ENCODE data around the gene SLC25A18. TPM values are rescaled to one million over a fixed set of nuclear protein-coding genes. Genes with fewer than 3 reads are reported as not detected.

SLC25A18 gene
- total and polyA plus RNA-seq, 2 of the 8 experiments (the other 6 are each of a cell fraction or from before 2014, with no cell fraction given) = 2.8 to 2.9 TPM

GRCh38 chr22:17583151-17583550 is 19.9 kb downstream of the SLC25A18 start:
- Histone ChIP-seq H3K23me2 (ENCODE audit: low read depth, low read length) (peaks cover 1% of the 10 kb centered on the region; the same call in 1 of the 2 replicates), H3K79me1 (ENCODE audit: low read depth, low read length) (no peaks in the 10 kb centered on the region), H2AFZ (ENCODE audit: low read length) (no peak overlapping the region), H3K4me3 (ENCODE audit: extremely low read depth in 1 of 4, insufficient read depth in 2 of 4, low read depth in 3 of 4, low read length in 4 of 4) (no peak overlapping the region), H3K27ac (ENCODE audit: low read depth, low read length) (no peak overlapping the region; the same call in 1 of the 2 replicates), H3K4ac (replicated peaks; ENCODE audit: insufficient read length, low read depth, low read length) (no peak overlapping the region), H3K9ac (replicated peaks in 1 of 4; ENCODE audit: extremely low read depth in 1 of 4, low read depth in 3 of 4, low read length in 3 of 4) (no peak overlapping the region), H4K8ac (ENCODE audit: extremely low read depth, insufficient read depth, low read length) (no peak overlapping the region), H3K18ac (ENCODE audit: extremely low read depth, low read length) (no peak overlapping the region), H4K5ac (ENCODE audit: insufficient read length, low read depth, low read length) (no peak overlapping the region), H3K23ac (ENCODE audit: insufficient read length) (no peak overlapping the region), H3K4me1 (replicated peaks in 1 of 4; ENCODE audit: control insufficient read depth in 3 of 4, insufficient read depth in 4 of 4, low read length in 3 of 4) (peaks cover 0 to 3% (median 0%) of the 10 kb centered on the region in 4 experiments; a peak in 4 of 7 replicates), H3K4me2 (ENCODE audit: insufficient read depth in 1 of 2, low read depth in 2 of 2, low read length in 2 of 2) (no peak overlapping the region), H3K14ac (ENCODE audit: insufficient read length) (no peak overlapping the region), H3K56ac (replicated peaks; ENCODE audit: insufficient read length, low read depth, low read length) (no peak overlapping the region), H2AK5ac (ENCODE audit: low read depth, low read length) (no peak overlapping the region), H3K36me3 (ENCODE audit: control insufficient read depth in 2 of 4, insufficient read depth in 4 of 4, low read length in 3 of 4) (no peaks in the 10 kb centered on the region), H2BK20ac (ENCODE audit: low read length) (no peak overlapping the region), H3K9me3 (ENCODE audit: insufficient read depth in 2 of 2, low read depth in 1 of 2, low read length in 1 of 2) (no peaks in the 10 kb centered on the region), H2BK12ac (ENCODE audit: low read depth, low read length) (no peak overlapping the region), H2BK5ac (ENCODE audit: low read depth, low read length) (no peak overlapping the region), H2BK120ac (replicated peaks; ENCODE audit: low read depth, low read length) (no peak overlapping the region), H2BK15ac (ENCODE audit: low read length) (no peak overlapping the region), H4K20me1 (replicated peaks in 1 of 2; ENCODE audit: control insufficient read depth in 1 of 2, insufficient read depth in 2 of 2, low read length in 2 of 2) (no peaks in the 10 kb centered on the region), H4K91ac (replicated peaks; ENCODE audit: insufficient read length, low read length) (no peak overlapping the region), H3K79me2 (ENCODE audit: control insufficient read depth in 1 of 2, insufficient read depth in 2 of 2, low read length in 2 of 2) (no peaks in the 10 kb centered on the region), H3K27me3 (replicated peaks in 1 of 4; ENCODE audit: control insufficient read depth in 3 of 4, extremely low read depth in 1 of 4, insufficient read depth in 3 of 4, low read length in 3 of 4) (no peaks in the 10 kb centered on the region)
- 85% methylated on average over 10 of the region's 10 CpGs; no CpG with 5 or more reads in 1 of the 2 experiments for WGBS, 2 experiments (ENCODE audit: extremely low coverage in 1 of 2, insufficient coverage in 1 of 2, insufficient read length in 1 of 2, insufficient replicate concordance in 2 of 2, low coverage in 1 of 2, low lambda C conversion rate in 2 of 2, missing lambda C conversion rate in 1 of 2)
- POLR2A ChIA-PET (ENCODE audit: partially characterized antibody) = interaction anchor here (0.9 to 1.4 kb wide), 3 partner anchors 10 to 56 kb away, joined by 4 read pairs; no protein-coding TSS in a partner anchor
- CTCF ChIA-PET (ENCODE audit: partially characterized antibody) = interaction anchor here (0.7 to 3.7 kb wide), 6 partner anchors 10 to 464 kb away, joined by 3 to 17 read pairs (median 4); no protein-coding TSS in a partner anchor
- no peak for TF ChIP-seq KDM5A (IDR thresholded peaks at IDR 0.05; ENCODE audit: low read length)
- DNase-seq (ENCODE audit: low read depth in 1 of 2, low spot score in 2 of 2) = no peak
- FAIRE-seq = no peak
